IPS-NIHi7 (cell line): Measurements from ENCODE around the gene BCL6.
A peak's percentile ranks its signal among the peaks of the same experiment; 100 is the strongest.

Source experiments
- DNase-seq: peaks from one replicate; pipeline ENCODE4 v3.0.0; 2012; ENCODE audit warnings: mixed read lengths; ENCODE audit errors: extremely low spot score

Gene BCL6

GRCh38 chr3:187739094-187739560 lies 6.1 kb downstream of the BCL6 start:
- DNase-seq: no peak

- DNase-seq: peak; percentile 86
Observed at GRCh38 chr3:187738331-187739093, 6.8 kb downstream of the BCL6 start.

- DNase-seq: no peak
Observed at GRCh38 chr3:187738071-187738330, 7.3 kb downstream of the BCL6 start.

DNA sequence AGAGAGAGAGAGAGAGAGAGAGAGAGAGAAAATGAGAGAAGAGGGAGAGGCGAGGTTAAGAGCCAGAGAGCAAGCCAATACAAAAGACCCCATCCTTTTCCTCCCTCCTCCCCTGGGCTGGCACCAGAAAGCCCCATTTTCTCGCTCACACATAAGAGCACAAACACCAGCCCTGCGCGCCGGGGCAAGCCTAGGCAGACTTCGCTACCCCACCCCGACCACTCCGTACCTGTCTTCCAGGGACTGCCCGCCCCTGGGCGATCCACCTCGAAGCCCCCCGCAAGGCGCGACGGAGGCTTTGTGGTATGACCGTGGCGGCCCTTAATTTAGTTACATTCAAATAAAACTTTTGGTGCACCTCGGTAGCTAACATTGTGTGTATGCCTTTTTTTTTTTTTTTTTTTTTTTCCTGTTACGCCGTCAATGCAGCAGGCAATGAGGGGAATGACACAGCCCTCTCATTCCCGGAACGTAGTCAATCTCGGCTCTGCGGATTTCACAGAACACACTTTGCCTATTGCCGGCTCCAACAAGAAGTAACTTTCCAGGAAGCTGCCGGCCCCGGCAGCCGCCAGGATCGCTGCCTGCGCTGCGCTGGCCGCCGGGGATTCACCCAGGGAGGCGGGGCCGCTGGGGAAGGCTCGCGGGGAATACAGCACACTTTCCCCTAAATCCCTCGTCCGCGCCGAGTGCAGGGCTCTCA lies 7.7 kb downstream of the BCL6 start:
- DNase-seq: no peak

GRCh38 chr3:187737006-187737367 lies 8.3 kb downstream of the BCL6 start:
- DNase-seq: no peak

DNA sequence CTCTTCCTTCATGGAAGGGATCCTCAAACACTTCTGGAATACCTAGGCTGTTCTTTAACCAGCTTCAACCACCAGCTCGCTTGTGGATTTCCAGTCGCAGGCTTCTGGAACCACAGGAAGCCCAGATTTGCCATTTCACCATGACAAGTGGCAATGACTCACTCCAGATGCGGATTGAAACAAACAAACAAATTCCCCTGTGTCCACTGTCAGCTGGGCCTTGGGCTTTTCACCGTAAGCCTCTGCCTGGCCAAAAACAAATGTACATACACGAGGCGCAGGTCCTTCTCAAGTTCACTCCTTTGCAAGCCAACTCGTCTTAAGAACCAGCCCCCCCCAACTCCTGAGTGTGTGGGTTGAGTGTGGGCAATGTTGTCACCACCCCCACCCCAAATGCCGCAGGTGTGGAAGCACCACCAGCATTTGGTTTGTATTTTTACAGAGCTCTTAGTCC lies 8.8 kb downstream of the BCL6 start:
- DNase-seq: no peak

DNA sequence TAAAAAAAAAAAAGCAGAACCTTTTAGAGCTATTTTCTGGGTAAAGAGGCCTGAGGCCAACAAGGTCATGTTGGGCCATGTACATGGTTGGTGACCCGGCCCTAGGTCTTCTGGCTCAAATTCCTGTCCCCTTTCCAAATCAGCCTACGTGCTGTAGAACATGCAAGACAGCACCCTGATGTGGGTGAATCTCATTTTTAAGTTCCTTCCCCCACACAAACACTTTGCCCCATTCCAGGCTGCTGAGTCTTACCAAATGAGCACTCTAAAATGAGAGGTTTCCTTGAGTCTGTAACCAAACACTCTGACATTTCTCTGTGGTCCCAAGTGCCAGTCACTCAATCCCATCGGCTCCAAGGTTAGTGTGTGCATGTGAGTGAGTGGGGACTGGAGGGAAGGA lies 9.4 kb downstream of the BCL6 start:
- no peak for DNase-seq

DNA sequence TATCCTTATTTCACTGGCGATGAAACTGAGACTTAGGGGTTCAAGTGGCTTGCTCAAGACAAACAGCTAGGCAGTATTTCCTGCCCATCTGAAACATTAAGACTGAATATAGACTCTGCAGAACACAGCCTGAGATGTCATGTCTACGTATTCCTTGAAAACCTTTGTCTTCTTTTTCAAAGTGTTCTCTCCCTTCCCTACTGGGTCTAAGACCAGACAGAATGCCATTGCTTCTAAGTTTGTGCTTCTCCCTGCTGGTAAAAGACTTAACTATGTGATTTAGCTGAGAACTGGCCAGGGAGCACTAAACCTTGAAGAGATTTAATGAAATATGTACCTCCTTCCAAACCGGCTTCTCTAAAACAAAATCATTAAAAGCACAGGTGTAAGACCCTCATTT lies 9.9 kb downstream of the BCL6 start:
- DNase-seq: no peak

GRCh38 chr3:187734841-187735240 lies 10.4 kb downstream of the BCL6 start:
- DNase-seq: no peak

GRCh38 chr3:187733371-187733770 lies 11.9 kb downstream of the BCL6 start:
- no peak for DNase-seq

- DNase-seq: no peak
Observed at GRCh38 chr3:187729598-187729997, 15.7 kb downstream of the BCL6 start.

GRCh38 chr3:187728940-187729583 lies 16.2 kb downstream of the BCL6 start:
- no peak for DNase-seq

DNA sequence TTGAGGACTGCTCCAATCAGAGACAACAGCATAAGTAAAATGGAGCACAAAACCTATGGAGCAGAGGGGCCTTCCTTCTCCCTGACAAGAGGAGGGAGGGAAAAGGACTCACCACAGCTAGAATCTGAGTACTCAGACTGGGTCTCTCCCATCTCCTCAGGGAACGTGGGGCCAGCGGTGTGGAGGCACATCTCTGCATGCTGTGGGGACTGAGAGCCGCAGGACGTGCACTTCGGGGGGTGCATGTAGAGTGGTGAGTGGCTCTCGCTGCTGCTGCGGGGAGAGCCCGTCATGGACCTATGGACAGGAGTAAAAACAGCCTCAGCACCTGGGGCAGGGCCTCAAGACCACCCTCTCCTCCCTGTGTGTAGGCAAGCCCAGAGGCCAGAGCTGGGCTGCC lies 17.0 kb downstream of the BCL6 start:
- no peak for DNase-seq

DNA sequence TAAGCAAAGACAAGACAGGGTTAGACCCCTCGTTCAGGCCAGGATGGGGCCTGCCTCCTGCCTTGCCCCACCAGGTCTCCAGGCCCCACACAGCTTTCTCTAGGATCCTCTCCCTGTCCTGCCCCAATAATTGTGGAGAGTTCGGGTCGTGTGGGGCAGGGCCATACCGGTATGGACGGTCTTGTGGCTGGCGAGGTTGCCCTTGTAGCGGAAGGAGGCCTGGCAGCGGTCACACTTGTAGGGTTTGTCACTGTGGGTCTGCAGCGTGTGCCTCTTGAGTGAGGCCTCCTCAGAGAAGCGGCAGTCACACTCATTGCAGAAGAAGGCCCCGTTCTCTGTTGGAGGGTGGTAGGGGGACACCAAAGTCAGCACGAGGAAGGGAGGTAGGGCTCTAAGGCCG lies 18.7 kb downstream of the BCL6 start:
- DNase-seq: no peak

GRCh38 chr3:187725653-187726370 lies 19.5 kb downstream of the BCL6 start:
- DNase-seq: no peak

DNA sequence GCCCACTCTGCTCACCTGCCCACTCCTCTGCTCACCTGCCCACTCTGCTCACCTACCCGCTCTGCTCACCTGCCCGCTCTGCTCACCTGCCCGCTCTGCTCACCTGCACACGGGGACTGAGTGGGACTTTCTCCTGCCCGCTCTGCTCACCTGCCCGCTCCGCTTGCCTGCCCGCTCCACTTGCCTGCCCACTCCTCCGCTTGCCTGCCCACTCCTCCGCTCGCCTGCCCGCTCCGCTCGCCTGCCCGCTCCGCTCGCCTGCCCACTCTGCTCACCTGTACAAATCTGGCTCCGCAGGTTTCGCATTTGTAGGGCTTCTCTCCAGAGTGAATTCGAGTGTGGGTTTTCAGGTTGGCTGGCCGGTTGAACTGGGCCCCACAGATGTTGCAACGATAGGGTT lies 20.0 kb downstream of the BCL6 start:
- no peak for DNase-seq

DNA sequence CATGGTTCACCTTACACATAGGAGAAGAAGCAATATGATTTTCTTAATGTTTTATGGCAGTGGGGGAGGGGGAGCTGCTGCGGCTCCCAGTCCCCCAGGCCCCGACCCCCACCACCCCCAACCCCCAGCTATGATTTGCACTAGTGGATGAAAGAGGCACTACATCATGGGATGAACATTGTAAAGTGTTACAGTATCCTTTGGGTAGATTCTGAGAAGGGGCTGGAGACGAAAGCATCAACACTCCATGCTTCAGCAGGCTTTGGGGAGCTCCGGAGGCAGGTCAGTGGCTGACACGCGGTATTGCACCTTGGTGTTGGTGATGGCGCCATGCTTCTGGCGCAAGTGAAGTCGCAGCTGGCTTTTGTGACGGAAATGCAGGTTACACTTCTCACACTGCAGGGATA lies 23.1 kb downstream of the BCL6 start:
- no peak for DNase-seq

DNA sequence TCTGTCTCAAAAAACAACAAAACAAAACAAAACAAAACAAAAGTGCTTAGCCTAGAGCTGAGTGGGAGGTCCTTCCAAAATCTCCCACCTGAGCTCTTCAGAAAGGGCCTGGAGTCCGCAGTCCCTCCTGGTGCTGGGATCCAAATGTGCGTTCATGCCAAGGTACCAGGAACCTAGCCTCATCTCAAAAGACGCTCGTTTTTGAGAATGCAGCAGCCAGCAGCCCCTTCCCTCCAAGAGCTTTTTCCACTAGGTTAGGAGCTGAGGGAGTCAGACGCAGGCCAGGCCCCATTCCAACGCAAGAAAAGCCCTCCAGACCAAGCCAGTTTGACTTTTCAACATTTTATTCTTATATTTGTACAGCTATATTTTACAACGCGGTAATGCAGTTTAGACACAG lies 24.2 kb downstream of the BCL6 start:
- DNase-seq: no peak

DNA sequence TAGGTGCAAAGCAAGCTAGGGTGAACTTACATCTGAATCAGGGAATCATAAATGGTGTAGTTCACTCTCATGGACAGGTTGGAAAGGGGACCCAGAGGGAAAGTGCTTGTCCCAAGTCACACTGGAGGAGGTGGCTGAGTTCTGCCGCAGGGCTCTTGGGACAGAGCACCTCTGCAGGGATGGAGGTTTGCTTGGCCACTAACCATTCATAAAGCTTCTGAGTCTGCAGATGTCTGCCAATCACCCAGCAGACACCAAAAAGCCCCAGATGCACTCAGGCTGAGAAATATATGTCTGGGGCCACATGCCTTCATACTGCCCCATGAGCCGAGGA lies 25.0 kb downstream of the BCL6 start:
- DNase-seq: no peak

DNA sequence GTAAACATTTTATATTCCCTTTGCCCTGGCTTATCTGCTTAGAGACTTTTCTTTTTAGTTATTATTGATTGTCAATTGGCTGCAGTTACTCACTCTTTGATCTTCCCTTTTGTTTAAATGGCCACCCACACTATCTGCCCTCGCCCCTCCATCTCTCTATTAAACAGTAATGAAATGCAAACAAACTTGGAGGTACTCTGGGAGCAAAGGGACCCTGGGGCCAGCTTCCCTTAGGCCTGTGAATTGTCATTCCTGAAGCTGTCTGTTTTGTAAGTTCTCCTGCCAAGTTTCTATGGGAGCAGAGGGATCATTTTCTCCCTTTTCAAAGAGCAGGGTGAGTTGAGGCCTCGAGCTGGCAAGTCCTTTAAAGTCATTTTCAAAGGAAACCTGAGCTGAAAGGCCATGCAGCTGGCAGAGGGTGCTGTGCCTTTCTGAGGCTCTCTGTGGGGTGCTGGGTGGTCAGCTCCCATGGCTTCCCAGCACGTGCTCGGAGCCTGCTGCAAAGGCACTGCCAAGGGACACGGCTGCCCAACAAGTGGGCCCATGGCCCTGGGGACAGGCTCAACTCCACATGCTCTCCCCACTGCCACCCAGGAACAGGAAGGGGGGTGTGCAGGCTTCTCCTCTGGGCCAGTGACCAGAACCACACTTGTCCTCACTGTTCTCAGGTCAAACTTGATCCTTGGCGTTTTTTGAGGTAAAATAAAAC lies 25.5 kb downstream of the BCL6 start:
- DNase-seq: no peak

DNA sequence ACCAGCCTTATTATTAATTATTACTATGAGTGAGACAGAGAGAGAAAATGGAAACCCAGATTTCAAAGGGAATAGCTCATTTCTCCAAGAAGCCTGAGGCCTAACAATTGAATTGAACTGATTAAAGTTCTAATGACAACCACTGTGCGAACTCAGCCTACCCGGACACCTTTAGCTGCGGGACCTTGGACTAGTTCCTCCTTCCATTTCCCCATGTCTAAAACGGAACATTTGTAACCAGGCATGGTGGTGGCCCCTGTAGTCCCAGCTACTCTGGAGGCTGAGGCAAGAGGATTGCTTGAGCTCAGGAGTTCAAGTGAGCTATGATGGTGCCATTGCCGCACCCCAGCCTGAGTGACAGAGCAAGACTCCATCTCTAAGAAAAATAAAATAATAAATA lies 26.5 kb downstream of the BCL6 start:
- DNase-seq: no peak

DNA sequence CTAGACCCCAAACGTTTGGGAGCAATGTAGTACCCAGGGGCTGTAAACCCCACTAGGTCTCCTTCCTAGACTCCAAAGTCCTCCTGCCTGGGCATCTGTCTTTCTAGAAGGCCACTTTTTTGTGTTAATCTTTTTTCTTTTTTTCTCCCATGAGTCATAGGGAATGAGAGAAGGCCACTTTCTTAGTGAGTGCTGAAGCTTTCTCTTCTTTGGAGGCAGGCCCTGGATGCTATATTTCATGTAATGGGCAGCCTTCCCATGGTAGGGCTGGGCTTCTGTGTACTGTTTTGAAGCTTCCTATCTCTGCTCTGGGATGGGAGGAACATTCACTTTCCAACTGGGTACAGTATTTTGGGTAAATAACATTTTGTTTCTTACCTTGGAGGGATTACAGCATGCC lies 27.7 kb downstream of the BCL6 start:
- DNase-seq: no peak
